Activated naive CD4-positive, alpha-beta T cell treated with anti-CD3 and anti-CD28 coated beads for 36 hours (primary cell): ENCODE results near the gene SLPI. TPM values are rescaled to one million over a fixed set of nuclear protein-coding genes. Genes with fewer than 3 reads are reported as not detected.

Experiments used
- CTCF ChIA-PET: fragments of 350-600 bp; sonication (Branson Sonifier 250); formaldehyde crosslinking; loops from one replicate; lab custom pipeline; 2021; ENCODE audit warnings: antibody characterized with exemption; lab: Charles Lee
- DNase-seq: peaks from one replicate; pipeline ENCODE4 v3.0.0-alpha.2; 2020
- H3K27ac Mint-ChIP-seq: one replicate; pipeline ENCODE4 v1.8.0; 2021; ENCODE audit warnings: mild to moderate bottlenecking, mixed read lengths
- H3K27me3 Mint-ChIP-seq: one replicate; pipeline ENCODE4 v1.8.0; 2021; ENCODE audit warnings: low read depth, mixed read lengths
- H3K36me3 Mint-ChIP-seq: one replicate; pipeline ENCODE4 v1.8.0; 2021; ENCODE audit warnings: low read depth, mixed read lengths
- H3K4me1 Mint-ChIP-seq: one replicate; pipeline ENCODE4 v1.8.0; 2021; ENCODE audit warnings: low read depth, mixed read lengths
- H3K4me3 Mint-ChIP-seq: one replicate; pipeline ENCODE4 v1.8.0; 2021; ENCODE audit warnings: mild to moderate bottlenecking, moderate library complexity, mixed read lengths
- H3K9me3 Mint-ChIP-seq: one replicate; pipeline ENCODE4 v1.8.0; 2021; ENCODE audit warnings: mixed read lengths
- intact Hi-C: fragments of 100-400 bp; cut with micrococcal nuclease; formaldehyde crosslinking; loops from one replicate; pipeline ENCODE4 v1.15.1; 2023
- total RNA-seq, 2 experiments: library from RNA; stranded (reverse); gene quantifications; one replicate each; pipeline ENCODE4 v1.2.3, GENCODE V29; 2021

Gene SLPI
- total RNA-seq, 2 experiments from 2014 or later: not detected

DNA sequence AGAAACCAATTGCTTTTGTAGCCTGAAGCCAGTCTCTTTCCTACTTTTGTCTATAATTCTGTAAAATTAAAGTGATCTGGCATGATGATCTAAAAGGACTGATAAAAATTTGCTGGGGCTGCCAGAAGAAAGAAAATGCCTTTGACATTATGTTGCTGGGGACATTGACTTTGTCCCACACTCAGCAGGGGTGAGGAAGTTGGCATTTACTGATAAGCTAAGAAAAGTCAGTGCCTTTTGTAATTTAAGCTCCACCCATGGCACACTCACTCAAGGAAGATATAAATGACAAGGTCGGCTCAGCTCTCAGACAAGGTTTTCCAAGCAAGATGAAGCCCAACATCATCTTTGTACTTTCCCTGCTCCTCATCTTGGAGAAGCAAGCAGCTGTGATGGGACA lies 47.6 kb downstream of the SLPI start, which contains the start of gene SEMG1:
Gene SEMG1 (plus strand): TSS at position 309 of the 400 bp plus-strand sequence. CDS start 21 bp downstream, at position 330.
- no peaks in the 10 kb centered on the region for H3K36me3 Mint-ChIP-seq
- no peak for DNase-seq
- no peak within 1 kb of the TSS for H3K27ac Mint-ChIP-seq
- CTCF ChIA-PET: no interaction called here
- H3K4me3 Mint-ChIP-seq: no peak within 1 kb of the TSS
- H3K27me3 Mint-ChIP-seq: peaks cover 24% of the 10 kb centered on the region
- no peaks in the 10 kb centered on the region for H3K4me1 Mint-ChIP-seq
- intact Hi-C loops: no loop called here
- H3K9me3 Mint-ChIP-seq: peaks cover 6% of the 10 kb centered on the region

Other genes with a start within 250 kb of the SLPI start
- gene KCNS1, start 153.4 kb downstream of the SLPI start, total RNA-seq: under 1 TPM; 0.40 to 0.48 TPM
- gene WFDC5, start 139.4 kb downstream of the SLPI start, total RNA-seq: not detected
- not detected for gene WFDC12, start 130.1 kb downstream of the SLPI start, total RNA-seq
- gene PI3, start 79.7 kb downstream of the SLPI start, total RNA-seq: not detected
- gene SEMG1, start 47.5 kb downstream of the SLPI start, total RNA-seq: not detected
- not detected for gene SEMG2, start 33.2 kb downstream of the SLPI start, total RNA-seq
- not detected for gene RBPJL, start 52.3 kb upstream of the SLPI start, total RNA-seq
- 1 to 10 TPM; 1.0 to 1.5 TPM for gene MATN4, start 53.7 kb upstream of the SLPI start, total RNA-seq
- gene SDC4, start 93.9 kb upstream of the SLPI start, total RNA-seq: 10 to 100 TPM; 28.4 to 31.4 TPM
- 10 to 100 TPM; 24.0 to 26.0 TPM for gene SYS1, start 108.6 kb upstream of the SLPI start, total RNA-seq
- gene TP53TG5, start 123.8 kb upstream of the SLPI start, total RNA-seq: 1 to 10 TPM in 1 of 2 experiments, under 1 TPM in 1; 0.59 to 1.0 TPM
- 10 to 100 TPM; 55.3 to 56.7 TPM for gene DBNDD2, start 153.7 kb upstream of the SLPI start, total RNA-seq
- gene PIGT, start 161.6 kb upstream of the SLPI start, total RNA-seq: 10 to 100 TPM; 37.7 to 43.8 TPM
- 1 to 10 TPM in 1 of 2 experiments, under 1 TPM in 1; 0.83 to 1.0 TPM for gene WFDC2, start 215.2 kb upstream of the SLPI start, total RNA-seq